GM21447 (cell line): Measurements from ENCODE around the gene C16orf92.
"Not testable (repeated sequence)": the region's sequence is repeated elsewhere in the genome, so short reads cannot be mapped to it uniquely, and the experiment has no call there.

Experiments used
- ATAC-seq: cut with Tn5 transposase; IDR thresholded peaks from one replicate; pipeline ENCODE4 v1.9.1; 2021; ENCODE audit not compliant: unreplicated experiment

Gene C16orf92

DNA sequence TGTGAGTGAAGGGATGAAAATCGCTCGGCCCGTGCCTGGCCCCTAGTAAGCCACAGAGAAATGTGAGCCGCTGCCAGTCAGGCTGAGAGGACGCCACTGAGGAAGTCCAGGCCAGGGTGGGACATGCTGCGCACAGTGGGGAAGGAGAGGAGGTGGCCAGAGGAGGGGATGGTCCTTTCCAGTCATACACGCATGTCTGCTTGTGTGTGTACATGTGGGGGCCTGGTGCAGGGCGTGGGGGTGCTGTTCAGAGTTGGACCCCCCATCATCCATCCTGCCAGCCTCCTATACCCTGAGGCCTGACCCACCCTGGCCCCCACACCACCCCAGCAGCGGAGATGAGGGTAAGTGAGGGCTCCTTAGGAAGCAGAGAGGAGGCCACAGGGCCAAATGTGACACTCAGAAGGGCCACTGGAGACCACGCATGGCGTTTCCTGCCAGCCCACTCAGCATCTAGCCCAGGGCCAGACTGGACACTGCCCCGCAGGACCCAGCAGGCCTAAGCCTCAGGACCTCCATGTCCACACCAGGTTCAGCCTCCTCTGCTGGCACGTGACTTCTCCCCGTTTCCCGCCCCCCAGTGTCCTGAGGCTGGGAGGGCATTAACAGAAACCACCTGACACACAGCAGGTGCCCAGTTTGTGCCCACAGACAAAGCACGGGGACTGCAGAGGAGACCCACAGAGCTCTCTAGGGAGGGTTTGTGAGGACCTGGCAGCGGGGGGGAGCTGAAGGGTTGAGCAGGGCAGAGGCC is 19.2 kb upstream of the C16orf92 start:
- no peak for ATAC-seq

- ATAC-seq: no peak
Observed at GRCh38 chr16:30004424-30004776, 18.6 kb upstream of the C16orf92 start.

DNA sequence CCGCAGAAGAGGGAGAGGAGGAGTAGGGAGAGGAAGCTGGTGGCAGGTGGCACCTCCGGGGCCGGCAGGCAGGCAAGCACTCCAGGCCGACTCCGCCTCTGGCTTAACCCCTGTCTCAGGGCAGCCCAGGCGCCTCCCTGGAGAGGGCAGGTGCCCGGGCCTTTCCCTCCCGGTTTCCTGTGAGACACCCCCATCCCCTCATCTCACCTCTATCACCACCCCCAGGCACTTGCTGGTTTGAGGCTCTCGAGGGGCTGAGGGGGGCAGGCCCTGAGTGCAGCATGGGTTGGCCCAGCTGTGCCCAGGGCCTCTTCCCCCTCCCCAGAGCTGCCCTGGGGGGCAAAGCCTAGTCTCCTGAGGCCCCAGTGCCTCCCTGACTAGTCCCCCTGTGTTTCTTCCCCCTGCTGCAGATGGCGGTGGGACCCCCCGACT is 18.2 kb upstream of the C16orf92 start:
- no peak for ATAC-seq

DNA sequence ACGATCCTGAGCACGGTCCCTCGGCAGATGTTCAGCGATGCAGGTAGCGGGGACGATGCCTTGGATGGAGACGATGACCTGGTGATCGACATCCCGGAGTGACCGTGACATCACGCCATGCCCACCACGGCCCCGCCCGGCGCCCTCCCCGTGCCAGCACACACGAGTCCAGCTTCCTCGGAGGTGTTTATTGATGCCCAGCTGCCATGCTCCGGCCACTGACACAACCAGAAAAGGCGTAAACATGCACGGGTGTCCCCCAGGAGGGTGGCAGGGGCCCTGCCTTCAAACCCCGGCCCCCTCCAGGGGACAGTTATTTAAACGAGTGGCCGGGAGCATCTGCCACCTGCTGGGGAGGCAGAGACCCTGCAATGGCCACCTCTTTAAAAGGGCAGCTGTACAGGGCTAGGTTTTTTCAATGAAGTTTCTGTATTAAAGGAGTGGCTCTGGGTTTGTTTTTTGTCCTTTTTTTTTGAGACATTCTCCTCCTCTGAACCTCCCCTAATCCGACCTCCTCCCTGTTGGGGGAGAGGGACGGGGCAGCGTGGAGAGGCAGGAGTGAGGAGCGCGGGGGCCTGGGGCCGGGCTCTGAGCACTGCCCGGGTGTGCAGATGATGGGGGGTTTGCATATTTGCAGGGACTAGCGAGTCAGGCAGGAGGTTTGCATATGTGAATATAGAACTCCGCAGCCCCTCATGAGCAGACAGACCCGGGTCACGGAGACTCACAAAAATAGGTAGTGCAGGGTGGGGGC is 17.5 kb upstream of the C16orf92 start:
- ATAC-seq: no peak

- ATAC-seq: no peak
Observed at GRCh38 chr16:30006095-30006473, 16.9 kb upstream of the C16orf92 start.

DNA sequence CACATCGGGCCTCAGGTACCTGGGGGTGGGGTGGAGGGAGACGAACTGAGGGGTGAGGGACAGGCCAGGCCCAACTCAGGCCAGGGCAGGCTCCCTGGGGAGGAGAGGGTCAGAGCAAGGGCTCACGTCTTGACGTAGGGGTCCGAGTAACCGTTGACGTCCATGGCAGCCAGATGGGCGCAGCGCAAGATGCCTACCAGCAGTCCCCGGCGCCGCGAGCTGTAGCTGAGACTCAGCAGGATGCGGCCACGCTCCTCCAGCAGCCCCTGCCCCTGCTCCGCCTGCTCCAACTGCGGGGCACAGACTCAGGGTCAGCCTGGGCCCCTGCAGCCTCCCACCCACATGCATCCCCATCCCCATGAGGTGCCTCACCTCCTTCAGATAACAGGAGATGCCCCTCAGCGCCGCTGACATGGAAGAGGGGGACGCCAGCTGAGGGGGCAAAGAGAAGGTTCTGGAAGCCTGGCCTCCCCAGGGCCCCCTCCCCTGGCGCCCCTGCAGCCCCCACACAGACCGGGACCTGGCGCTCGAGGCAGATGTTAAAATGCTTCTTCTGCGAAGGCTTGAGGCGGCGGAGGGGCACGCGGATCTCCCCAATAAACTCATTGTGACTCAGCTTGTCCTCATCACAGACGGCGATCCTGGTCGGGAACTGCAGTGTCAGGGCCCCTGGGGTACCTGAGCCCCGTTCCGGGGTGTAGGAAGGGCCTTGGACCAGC is 16.2 kb upstream of the C16orf92 start:
- no peak for ATAC-seq

- ATAC-seq: no peak
Observed at GRCh38 chr16:30007378-30007895, 15.6 kb upstream of the C16orf92 start.

DNA sequence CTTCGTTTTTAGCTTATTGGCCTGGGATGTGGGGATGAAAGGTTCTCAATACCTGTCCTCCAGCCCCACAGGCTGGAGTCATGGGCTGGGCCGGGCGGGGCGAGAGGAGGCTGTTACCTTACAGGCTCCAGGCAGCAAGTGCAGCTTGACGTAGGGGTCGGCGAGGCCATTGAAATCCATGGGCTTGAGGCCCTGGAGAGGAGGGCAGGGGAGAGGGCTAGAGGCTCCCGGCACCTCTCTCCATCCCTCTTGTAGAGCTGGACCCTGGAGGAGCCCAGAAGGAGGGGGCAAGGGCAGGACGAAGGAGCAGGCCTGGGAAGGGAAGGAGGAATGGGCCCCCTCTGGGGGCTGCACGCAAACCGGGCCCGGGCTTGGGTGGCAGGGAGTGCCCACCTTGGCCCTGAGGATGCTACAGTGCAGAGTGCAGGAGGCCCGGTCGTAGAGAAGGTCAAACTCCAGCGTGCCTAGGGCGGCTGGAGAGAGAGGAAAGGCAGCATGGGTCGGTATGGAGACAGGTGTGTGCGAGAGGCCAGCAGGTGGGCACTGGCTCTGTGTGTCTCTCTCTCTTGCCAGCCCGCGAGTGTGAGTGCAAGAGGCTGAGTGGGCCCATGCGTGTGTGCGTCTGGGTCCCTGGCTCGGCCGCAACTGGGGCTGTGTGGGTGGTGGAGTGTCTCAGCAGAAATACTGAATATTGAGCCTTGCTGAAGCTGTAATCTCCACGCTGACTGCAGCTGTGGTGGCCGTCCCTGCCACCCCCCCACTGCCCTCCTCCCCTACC is 13.7 kb upstream of the C16orf92 start:
- ATAC-seq: no peak

DNA sequence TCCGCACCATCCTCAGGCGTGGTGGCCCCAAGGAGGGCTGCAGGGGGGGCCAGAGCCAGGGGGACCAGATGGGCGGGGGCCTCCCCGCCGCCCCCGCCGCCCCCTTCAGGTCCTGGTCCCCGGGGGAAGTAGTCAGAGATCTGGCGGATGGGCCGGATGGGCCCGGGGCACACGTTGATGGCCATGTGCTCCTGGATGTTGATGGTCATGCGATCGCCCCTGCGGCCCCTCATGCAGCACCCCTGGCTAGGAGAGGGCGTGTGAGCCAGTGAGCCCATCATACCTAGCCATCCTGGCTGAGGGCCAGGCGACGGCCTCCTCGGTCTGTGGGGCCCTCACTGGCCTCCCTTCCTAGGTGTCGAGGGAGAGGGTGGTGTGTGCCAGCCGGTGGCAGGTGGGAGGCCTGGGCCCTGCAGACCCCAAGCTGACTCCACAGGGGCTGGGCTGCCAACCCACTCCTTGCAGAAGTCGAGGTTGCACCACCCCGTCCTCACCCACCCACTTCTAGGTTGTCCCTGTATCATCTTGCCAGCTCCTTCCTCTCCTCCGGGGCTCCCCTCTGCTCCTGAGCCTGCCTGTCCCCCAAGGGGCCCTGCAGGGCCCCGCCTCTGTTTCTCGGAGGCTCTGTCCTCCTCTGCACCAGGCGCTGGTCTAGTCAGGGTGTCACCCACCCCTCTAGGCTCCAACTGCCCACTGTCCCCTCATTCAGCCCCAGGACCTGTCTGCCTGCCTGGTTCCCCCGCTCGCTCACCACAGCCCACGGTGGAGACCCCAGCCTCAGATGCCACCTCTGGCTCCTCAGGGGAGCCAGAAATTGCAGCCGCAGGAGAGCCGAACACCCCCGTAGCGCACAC is 12.8 kb upstream of the C16orf92 start:
- no peak for ATAC-seq

DNA sequence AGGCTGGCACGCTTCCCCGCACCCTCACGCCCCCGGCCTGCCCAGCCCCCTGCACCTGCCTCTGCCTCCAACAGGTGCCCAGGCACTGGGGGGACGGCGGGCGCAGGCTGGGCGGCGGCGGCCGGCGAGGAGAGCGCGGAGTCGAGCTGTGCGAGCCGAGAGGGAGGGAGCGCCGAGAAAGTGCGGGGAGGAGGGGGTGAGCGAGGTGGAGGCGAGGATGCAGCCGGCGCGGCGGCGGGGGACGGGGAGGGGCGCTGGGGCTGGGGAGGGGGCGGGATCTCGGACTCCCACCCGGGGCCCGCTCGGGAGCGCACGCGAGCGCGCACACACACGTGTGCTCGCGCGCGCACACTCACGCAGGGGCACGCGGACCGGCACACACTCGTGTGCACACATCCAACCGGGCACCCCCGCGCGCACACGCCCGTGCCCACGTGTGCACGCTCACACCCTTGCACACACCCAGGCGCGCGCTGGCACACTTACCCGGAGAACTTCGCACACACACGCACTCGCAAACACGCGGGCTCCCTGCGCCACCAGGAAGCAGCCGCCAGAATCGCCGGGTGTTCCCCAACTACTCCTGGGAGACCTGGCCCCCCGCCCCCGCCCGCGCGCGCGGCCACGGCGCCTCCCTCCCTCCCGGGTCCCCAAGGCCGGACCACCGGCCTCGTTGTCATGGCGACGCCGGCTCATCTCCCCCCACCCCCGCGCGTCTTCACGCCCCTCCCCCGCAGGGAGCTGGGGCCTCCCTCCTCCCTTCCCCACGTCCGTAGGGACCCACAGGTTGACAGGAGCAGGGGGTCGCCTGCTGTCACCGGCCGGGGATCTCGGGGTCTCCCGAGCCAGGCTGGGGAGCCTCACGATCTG is 11.9 kb upstream of the C16orf92 start, which contains the start of gene DOC2A:
DOC2A (minus strand) TSS at position 184 of the 870 bp plus-strand sequence. CDS start 805 bp downstream, outside the sequence.
- no peak for ATAC-seq

- ATAC-seq: no peak
Observed at GRCh38 chr16:30011714-30012504, 11.1 kb upstream of the C16orf92 start.

DNA sequence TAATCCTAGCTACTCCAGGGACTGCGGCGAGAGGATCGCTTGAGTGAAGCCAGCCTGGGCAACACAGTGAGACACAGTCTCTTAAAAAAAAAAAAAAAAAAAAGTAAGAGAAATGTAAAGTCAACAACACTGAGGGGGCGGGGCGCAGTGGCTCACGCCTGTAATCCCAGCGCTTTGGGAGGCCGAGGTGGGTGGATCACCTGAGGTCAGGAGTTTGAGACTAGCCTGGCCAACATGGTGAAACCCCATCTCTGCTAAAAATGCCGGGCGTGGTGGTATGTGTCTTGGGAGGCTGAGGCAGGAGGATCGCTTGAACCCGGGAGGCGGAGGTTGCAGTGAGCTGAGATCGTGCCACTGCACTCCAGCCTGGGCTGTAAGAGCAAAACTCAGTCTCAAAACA is 10.4 kb upstream of the C16orf92 start:
- not testable (repeated sequence) for ATAC-seq

DNA sequence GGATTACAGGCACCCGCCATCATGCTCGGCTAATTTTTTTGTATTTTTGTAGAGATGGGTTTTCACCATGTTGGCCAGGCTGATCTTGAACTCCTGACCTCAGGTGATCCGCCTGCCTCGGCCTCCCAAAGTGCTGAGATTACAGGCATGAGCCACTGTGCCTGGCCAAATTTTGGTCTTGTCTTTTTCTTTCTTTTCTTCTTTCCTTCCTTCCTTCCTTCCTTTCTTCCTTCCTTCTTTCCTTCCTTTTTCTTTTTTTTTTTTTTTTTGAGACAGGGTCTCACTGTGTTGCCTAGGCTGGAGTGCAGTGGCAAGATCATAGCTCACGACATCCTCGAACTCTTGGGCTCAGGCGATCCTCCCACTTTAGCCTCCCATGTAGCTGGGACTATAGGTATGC is 7.5 kb upstream of the C16orf92 start:
- ATAC-seq: not testable (repeated sequence)

DNA sequence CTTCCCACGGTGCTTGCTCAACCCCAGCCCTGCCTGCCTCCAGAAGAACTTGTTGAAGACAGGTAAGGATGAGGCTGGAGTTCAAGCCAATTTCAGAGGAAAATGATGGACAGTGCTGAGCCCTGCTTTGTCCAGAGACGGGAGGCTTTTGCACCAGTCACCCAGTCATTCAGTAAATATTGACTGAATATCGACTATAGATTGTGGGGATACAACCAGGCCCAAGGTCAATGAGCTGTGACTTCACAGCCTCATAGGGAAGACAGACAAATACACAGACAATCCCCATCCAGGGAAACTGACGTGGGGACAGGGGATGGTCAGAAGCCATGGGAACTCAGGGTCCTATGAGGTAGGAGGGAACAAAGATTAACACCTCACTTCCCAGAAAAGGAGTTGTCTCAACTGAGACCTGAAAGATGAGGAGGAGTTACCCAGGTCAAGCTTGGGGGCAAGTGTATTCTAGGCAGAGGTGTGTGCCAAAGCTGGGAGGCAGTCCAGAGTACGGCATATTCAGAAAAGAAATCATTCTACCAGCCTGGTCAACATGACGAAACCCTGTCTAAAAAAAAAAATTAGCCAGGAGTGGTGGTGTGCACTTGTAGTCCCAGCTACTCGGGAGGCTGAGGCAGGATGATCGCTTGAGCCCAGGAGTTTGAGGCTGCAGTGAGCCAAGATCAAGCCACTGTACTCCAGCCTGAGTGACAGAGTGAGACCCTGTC is 6.3 kb upstream of the C16orf92 start:
- ATAC-seq: no peak

DNA sequence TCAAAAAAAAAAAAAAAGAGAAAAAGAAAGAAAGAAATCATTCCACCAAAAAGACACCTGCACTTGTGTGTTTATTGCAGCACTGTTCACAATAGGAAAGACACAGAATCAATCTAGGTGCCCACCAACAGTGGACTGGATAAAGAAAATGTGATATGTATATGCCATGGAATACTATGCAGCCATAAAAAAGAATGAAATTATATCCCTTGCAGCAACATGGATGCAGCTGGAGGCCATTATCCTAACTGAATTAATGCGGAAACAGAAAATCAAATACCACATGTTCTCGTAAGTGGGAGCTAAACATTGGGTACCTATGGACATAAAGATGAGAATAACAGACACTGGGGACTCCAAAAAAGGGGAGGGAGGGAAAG is 5.7 kb upstream of the C16orf92 start:
- no peak for ATAC-seq

DNA sequence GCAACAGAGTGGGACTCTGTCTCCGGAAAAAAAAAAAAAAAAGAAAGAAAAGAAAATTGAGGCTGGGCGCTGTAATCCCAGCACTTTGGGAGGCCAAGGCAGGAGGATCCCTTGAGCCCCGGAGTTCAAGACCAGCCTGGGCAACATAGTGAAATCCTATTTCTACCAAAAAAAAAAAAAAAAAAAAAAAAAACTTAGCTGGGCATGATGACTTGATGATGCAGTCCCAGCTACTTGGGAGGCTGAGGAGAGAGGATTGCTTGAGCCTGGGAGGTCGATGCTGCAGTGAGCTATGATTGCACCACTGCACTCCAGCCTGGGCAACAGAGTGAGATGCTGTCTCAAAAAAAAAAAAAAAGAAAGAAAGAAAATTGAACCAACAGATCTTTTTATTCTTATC is 5.1 kb upstream of the C16orf92 start:
- ATAC-seq: not testable (repeated sequence)

DNA sequence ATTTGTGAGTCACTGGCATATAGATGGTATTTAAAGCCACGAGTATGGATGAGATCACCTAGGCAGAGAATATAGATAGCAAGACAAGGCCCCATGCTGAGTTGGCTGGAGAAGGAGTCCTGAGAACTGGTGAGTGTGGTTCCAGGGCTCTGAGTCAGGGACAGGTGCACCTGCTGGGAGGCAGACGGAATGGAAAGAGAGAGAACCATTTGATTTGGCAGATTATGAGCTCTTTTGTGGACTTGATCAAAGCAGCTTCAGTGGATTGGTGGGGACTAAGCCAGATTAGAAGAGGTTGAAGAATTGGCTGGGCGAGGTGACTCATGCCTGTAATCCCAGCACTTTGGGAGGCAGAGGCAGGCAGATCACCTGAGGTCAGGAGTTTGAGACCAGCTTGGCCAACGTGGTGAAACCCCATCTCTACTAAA is 4.3 kb upstream of the C16orf92 start:
- ATAC-seq: no peak
